ENCODE data around the gene MAGI2. TPM values are rescaled to one million over a fixed set of nuclear protein-coding genes. Genes with fewer than 3 reads are reported as not detected.

MAGI2 gene
- total RNA-seq, 1 donor from 2014 or later = 6.9 TPM

DNA sequence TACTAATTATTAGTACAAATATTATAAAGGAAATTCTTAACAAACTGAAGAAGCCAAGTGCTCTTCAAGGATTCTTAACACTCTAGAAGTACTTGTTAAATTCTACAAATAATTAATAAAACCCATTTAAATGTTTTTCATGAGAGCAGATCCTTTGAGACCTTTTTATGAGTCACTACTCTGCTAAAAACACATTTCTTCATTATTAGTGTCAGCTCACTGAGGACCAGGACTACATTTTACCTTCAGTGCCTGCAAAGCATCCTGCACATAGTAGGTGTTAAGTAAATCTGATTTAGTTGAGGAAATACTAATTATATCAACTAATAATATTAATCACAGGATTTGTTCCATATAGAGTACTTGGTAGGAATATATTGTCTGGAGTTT, 1381.3 kb downstream of the MAGI2 start:
- Histone ChIP-seq H3K4me3 (no peak overlapping the region), H3K27ac (no peak overlapping the region), H3K9me3 (no peaks in the 10 kb centered on the region), H3K36me3 (no peaks in the 10 kb centered on the region), H3K4me1 (no peaks in the 10 kb centered on the region), H3K27me3 (no peaks in the 10 kb centered on the region)
- no peak for TF ChIP-seq POLR2AphosphoS5 (IDR thresholded peaks at IDR 0.05; ENCODE audit: insufficient read depth in 1 of 2, low read depth in 1 of 2)
- TF ChIP-seq POLR2A (IDR thresholded peaks at IDR 0.05) = no peak
- TF ChIP-seq CTCF (IDR thresholded peaks at IDR 0.05) = no peak
- intact Hi-C loops (cut with DNase I) = no loop called here
- DNase-seq (ENCODE audit: extremely low spot score in 2 of 2) = no peak

GRCh38 chr7:78071491-78072200, 1381.8 kb downstream of the MAGI2 start:
- no peak for TF ChIP-seq CTCF (IDR thresholded peaks at IDR 0.05)
- TF ChIP-seq POLR2A (IDR thresholded peaks at IDR 0.05) = no peak
- no peak for TF ChIP-seq POLR2AphosphoS5 (IDR thresholded peaks at IDR 0.05; ENCODE audit: insufficient read depth in 1 of 2, low read depth in 1 of 2)
- intact Hi-C loops (cut with DNase I) = no loop called here

GRCh38 chr7:78066599-78066998, 1386.9 kb downstream of the MAGI2 start:
- intact Hi-C loops (cut with DNase I) = no loop called here
- no peaks in the 10 kb centered on the region for H3K9me3 ChIP-seq
- DNase-seq (ENCODE audit: extremely low spot score in 2 of 2) = no peak
- TF ChIP-seq POLR2A (IDR thresholded peaks at IDR 0.05) = no peak
- TF ChIP-seq CTCF (IDR thresholded peaks at IDR 0.05) = no peak
- no peak for TF ChIP-seq POLR2AphosphoS5 (IDR thresholded peaks at IDR 0.05; ENCODE audit: insufficient read depth in 1 of 2, low read depth in 1 of 2)
- no peaks in the 10 kb centered on the region for H3K27me3 ChIP-seq
- H3K36me3 ChIP-seq = no peaks in the 10 kb centered on the region
- no peak overlapping the region for H3K27ac ChIP-seq
- H3K4me1 ChIP-seq = no peaks in the 10 kb centered on the region
- H3K4me3 ChIP-seq = no peak overlapping the region

More at GRCh38 chr7:78071491-78072200, 1381.8 kb downstream of the MAGI2 start:
- no peak overlapping the region for H3K4me3 ChIP-seq
- no peaks in the 10 kb centered on the region for H3K9me3 ChIP-seq
- no peaks in the 10 kb centered on the region for H3K36me3 ChIP-seq
- H3K27ac ChIP-seq = no peak overlapping the region
- no peaks in the 10 kb centered on the region for H3K27me3 ChIP-seq
- no peaks in the 10 kb centered on the region for H3K4me1 ChIP-seq
- DNase-seq (ENCODE audit: extremely low spot score in 2 of 2) = no peak

DNA sequence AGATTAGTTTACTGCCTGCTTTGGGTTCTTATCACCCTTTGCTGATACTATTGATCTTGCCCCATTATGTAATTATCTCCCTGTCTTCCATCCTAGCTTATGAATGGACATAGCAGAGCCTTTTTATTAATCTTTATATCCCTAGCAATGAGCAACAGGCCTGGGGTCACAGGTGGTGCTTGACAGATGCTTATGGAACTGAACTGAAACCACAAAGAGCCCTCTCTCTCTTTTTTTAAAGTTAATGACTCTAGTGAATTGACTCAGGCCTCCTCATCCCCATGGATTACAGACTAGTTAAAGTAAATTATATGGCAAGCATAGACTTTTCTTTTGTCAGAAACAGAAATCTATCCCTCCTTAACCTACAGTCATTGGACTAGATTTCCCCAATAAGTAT, 1389.7 kb downstream of the MAGI2 start:
- Histone ChIP-seq H3K4me3 (no peak overlapping the region), H3K9me3 (no peaks in the 10 kb centered on the region), H3K27ac (no peak overlapping the region), H3K36me3 (no peaks in the 10 kb centered on the region), H3K27me3 (no peaks in the 10 kb centered on the region), H3K4me1 (no peaks in the 10 kb centered on the region)
- no peak for DNase-seq (ENCODE audit: extremely low spot score in 2 of 2)
- intact Hi-C loops (cut with DNase I) = no loop called here
- TF ChIP-seq POLR2A (IDR thresholded peaks at IDR 0.05) (no peak), POLR2AphosphoS5 (IDR thresholded peaks at IDR 0.05; ENCODE audit: insufficient read depth in 1 of 2, low read depth in 1 of 2) (no peak), CTCF (IDR thresholded peaks at IDR 0.05) (no peak)

DNA sequence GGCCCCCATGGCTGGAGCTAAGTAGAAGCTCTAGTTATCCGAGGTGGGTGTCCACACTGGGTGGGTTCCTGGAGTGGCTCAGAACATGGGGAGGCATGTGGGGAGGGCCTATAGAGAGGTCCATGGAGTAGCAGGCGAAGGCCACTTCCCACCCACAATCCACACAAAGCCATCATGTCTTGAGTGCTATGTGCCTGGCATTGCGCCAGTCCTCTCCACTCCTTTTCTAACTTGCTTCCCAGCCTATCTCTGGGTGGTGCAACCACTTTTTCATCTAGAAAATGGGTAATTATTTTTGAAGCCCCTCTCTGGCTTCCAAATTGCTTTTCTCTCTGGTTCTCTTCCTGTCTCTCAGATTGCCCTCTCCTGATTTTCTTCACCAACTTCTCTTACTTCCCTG, 1391.3 kb downstream of the MAGI2 start:
- no peak for TF ChIP-seq POLR2A (IDR thresholded peaks at IDR 0.05)
- TF ChIP-seq POLR2AphosphoS5 (IDR thresholded peaks at IDR 0.05; ENCODE audit: insufficient read depth in 1 of 2, low read depth in 1 of 2) = no peak
- no peak for TF ChIP-seq CTCF (IDR thresholded peaks at IDR 0.05)
- Histone ChIP-seq H3K9me3 (no peaks in the 10 kb centered on the region), H3K4me3 (no peak overlapping the region), H3K27me3 (no peaks in the 10 kb centered on the region), H3K36me3 (no peaks in the 10 kb centered on the region), H3K27ac (no peak overlapping the region), H3K4me1 (no peaks in the 10 kb centered on the region)
- intact Hi-C loops (cut with DNase I) = no loop called here
- DNase-seq (ENCODE audit: extremely low spot score in 2 of 2) = no peak
